ENCODE measurements around the gene ABHD8. TPM values are rescaled to one million over a fixed set of nuclear protein-coding genes. Genes with fewer than 3 reads are reported as not detected.

ABHD8 gene
- total RNA-seq, 1 experiment from 2014 or later = 5.2 TPM

DNA sequence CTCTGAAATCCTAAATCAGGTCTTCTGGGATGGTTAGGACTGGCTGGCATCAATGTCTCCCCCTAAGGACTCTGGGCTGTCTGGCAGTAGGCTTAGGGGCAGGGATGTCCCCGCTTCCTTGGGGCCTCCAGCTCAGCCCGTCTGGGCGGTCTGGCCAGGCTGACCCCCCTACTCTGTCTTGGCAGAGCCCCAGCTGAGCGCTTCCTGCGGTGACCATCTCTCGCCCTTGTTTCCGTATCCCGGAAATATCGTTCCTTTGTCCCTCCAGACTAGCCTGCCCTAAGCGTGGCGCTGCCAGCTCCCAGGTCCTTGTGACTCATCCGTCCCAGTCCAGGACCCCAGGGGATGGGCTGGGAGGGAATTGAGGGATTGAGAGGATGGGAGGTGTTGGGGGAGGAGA lies 45.5 kb upstream of the ABHD8 start:
- Histone ChIP-seq H3K9me2 (ENCODE audit: insufficient read depth) (no peaks in the 10 kb centered on the region), H3K27me3 (ENCODE audit: insufficient read depth, low read length) (no peaks in the 10 kb centered on the region), H3K9me3 (ENCODE audit: control insufficient read depth in 1 of 2, insufficient read depth in 1 of 2, low read depth in 1 of 2, low read length in 2 of 2) (no peaks in the 10 kb centered on the region), H3K9ac (ENCODE audit: low read length) (peak overlapping the region; percentile 54), H3K4me2 (ENCODE audit: low read length) (peak overlapping the region; percentile 84), H3K36me3 (ENCODE audit: control insufficient read depth in 1 of 2, insufficient read depth in 2 of 2, low read length in 2 of 2) (no peaks in the 10 kb centered on the region), H3K27ac (ENCODE audit: low read depth, low read length) (peak overlapping the region; percentile 1; the same call in 1 of the 2 replicates), H3K79me2 (ENCODE audit: insufficient read depth, low read length) (no peaks in the 10 kb centered on the region), H2AFZ (ENCODE audit: low read depth, low read length, poor library complexity, severe bottlenecking) (peak overlapping the region; percentile 94), H3K4me3 (replicated peaks in 1 of 2; ENCODE audit: low read depth in 1 of 2, low read length in 2 of 2) (peak overlapping the region; percentile 26 to 41), H3K4me1 (ENCODE audit: control insufficient read depth in 1 of 2, insufficient read depth in 2 of 2, low read length in 2 of 2) (peaks cover 17 to 28% of the 10 kb centered on the region in 2 experiments; a peak in 3 of 4 replicates), H4K20me1 (ENCODE audit: insufficient read depth) (no peaks in the 10 kb centered on the region)
- intact Hi-C loops (cut with micrococcal nuclease) = no loop called here
- TF ChIP-seq TCF7L2 (IDR thresholded peaks at IDR 0.05; ENCODE audit: borderline replicate concordance, extremely low read depth, insufficient read depth, insufficient read length) = peak; percentile 65
- no peak; the same call in 1 of the 2 replicates for TF ChIP-seq SP1 (IDR thresholded peaks at IDR 0.05; ENCODE audit: low read depth)
- TF ChIP-seq ZNF274 (IDR thresholded peaks at IDR 0.05; ENCODE audit: low read depth, low read length) = no peak
- TF ChIP-seq, protein P1, sequence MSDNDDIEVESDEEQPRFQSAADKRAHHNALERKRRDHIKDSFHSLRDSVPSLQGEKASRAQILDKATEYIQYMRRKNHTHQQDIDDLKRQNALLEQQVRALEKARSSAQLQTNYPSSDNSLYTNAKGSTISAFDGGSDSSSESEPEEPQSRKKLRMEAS (IDR thresholded peaks at IDR 0.05) = no peak
- no peak for TF ChIP-seq POLR2A (IDR thresholded peaks at IDR 0.05; ENCODE audit: borderline replicate concordance, extremely low read depth, insufficient read depth, insufficient read length)
- TF ChIP-seq ZFX (IDR thresholded peaks at IDR 0.05) = no peak
- TF ChIP-seq, protein P2, sequence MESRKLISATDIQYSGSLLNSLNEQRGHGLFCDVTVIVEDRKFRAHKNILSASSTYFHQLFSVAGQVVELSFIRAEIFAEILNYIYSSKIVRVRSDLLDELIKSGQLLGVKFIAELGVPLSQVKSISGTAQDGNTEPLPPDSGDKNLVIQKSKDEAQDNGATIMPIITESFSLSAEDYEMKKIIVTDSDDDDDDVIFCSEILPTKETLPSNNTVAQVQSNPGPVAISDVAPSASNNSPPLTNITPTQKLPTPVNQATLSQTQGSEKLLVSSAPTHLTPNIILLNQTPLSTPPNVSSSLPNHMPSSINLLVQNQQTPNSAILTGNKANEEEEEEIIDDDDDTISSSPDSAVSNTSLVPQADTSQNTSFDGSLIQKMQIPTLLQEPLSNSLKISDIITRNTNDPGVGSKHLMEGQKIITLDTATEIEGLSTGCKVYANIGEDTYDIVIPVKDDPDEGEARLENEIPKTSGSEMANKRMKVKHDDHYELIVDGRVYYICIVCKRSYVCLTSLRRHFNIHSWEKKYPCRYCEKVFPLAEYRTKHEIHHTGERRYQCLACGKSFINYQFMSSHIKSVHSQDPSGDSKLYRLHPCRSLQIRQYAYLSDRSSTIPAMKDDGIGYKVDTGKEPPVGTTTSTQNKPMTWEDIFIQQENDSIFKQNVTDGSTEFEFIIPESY (IDR thresholded peaks at IDR 0.05; ENCODE audit: extremely low read depth, insufficient replicate concordance, low read length) = peak; percentile 25
- TF ChIP-seq EGR1 (IDR thresholded peaks at IDR 0.05; ENCODE audit: low read depth) = no peak
- TF ChIP-seq ATF3 (IDR thresholded peaks at IDR 0.05) = no peak
- no peak for TF ChIP-seq FOSL1 (IDR thresholded peaks at IDR 0.05; ENCODE audit: low read depth)
- peak; percentile 43; the same call in 1 of the 2 replicates for TF ChIP-seq POLR2AphosphoS5 (IDR thresholded peaks at IDR 0.05; ENCODE audit: low read depth, low read length)
- POLR2A ChIA-PET = interaction anchor here (0.9 to 1.1 kb wide), 2 partner anchors 16 to 56 kb away, joined by 3 to 4 read pairs; no protein-coding TSS in a partner anchor
- BruUV-seq (replicated peaks) = no TSS peak
- CTCF ChIA-PET = interaction anchor here (1.4 to 1.8 kb wide), 3 partner anchors 9 to 13 kb away, joined by 4 to 5 read pairs (median 5); no protein-coding TSS in a partner anchor
- no peak for DNase-seq (ENCODE audit: low read depth, low spot score)
- RAD21 ChIA-PET (ENCODE audit: low non-redundant PET in 1 of 2, low total read pairs in 2 of 2, uncharacterized antibody in 2 of 2, unreplicated experiment in 2 of 2) = no interaction called here
- peak; percentile 62 for ATAC-seq

All from HCT116 (cell line).